ENCODE data around the gene SCYGR7. TPM values are rescaled to one million over a fixed set of nuclear protein-coding genes. Genes with fewer than 3 reads are reported as not detected.
"Not testable (repeated sequence)": the region's sequence is repeated elsewhere in the genome, so short reads cannot be mapped to it uniquely, and the experiment has no call there.

SCYGR7 gene
- total RNA-seq, 3 donors from 2014 or later (not counting 1 experiment from before 2014, with no cell fraction given) = not detected

DNA sequence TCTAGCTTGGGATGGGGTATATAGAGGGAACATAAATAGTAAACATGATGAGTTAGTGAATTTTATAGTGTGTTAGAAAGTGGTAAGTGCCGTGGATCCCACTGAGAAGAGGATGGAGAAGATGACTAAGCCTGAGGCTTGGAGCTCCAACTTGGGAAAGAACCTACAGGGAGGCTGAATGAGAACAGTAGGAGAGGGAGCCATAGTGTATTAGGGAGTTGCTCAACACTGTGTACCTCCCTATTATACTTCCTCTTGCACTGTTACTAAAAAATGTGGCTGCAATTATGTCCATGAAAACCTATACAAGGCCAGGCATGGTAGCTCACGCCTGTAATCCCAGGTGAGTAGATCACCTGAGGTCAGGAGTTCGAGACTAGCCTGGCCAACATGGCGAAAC is 7.5 kb upstream of the SCYGR7 start:
- no peak overlapping the region for H3K4me3 ChIP-seq (ENCODE audit: low read length)
- H3K4me1 ChIP-seq (ENCODE audit: control insufficient read depth, insufficient read depth, low read length) = no peaks in the 10 kb centered on the region
- no peak overlapping the region for H3K27ac ChIP-seq (ENCODE audit: low read length)
- Mint-ChIP-seq H3K4me1 (no peaks in the 10 kb centered on the region), H3K9me3 (no peaks in the 10 kb centered on the region), H3K27ac (no peak overlapping the region), H3K27me3 (ENCODE audit: low read depth in 2 of 2) (peaks cover 0 to 17% of the 10 kb centered on the region in 2 donors), H3K4me3 (no peak overlapping the region), H3K36me3 (no peaks in the 10 kb centered on the region)
- TF ChIP-seq, protein P1, sequence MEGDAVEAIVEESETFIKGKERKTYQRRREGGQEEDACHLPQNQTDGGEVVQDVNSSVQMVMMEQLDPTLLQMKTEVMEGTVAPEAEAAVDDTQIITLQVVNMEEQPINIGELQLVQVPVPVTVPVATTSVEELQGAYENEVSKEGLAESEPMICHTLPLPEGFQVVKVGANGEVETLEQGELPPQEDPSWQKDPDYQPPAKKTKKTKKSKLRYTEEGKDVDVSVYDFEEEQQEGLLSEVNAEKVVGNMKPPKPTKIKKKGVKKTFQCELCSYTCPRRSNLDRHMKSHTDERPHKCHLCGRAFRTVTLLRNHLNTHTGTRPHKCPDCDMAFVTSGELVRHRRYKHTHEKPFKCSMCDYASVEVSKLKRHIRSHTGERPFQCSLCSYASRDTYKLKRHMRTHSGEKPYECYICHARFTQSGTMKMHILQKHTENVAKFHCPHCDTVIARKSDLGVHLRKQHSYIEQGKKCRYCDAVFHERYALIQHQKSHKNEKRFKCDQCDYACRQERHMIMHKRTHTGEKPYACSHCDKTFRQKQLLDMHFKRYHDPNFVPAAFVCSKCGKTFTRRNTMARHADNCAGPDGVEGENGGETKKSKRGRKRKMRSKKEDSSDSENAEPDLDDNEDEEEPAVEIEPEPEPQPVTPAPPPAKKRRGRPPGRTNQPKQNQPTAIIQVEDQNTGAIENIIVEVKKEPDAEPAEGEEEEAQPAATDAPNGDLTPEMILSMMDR (IDR thresholded peaks at IDR 0.05) = no peak
- ATAC-seq (no peak), DNase-seq (no peak)
- no peaks in the 10 kb centered on the region for H3K9me3 ChIP-seq (ENCODE audit: control insufficient read depth, insufficient read depth, low read length)
- no peaks in the 10 kb centered on the region for H3K36me3 ChIP-seq (ENCODE audit: control insufficient read depth, insufficient read depth, low read length)
- H3K27me3 ChIP-seq (ENCODE audit: control insufficient read depth, insufficient read depth, low read length) = no peaks in the 10 kb centered on the region
- intact Hi-C loops (cut with micrococcal nuclease) = no loop called here
- 89% methylated on average over 4 of the region's 4 CpGs for WGBS (ENCODE audit: insufficient coverage)

DNA sequence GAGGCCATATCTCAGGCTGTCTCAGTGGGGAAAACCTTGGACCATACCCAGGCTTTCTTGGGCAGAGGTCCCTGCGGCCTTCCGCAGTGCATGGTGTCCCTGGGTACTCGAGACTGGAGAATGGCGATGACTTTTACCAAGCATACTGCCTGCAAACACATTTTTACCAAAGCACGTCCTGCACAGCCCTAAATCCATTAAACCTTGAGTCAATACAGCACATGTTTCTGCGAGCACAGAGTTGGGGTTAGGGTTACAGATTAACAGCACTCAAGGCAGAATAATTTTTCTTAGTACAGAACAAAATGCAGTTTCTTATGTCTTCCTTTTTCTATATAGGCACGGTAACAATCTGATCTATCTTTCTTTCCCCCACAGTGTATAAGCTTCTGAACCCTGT is 5.3 kb upstream of the SCYGR7 start:
- H3K4me3 ChIP-seq (ENCODE audit: low read length); H3K36me3 ChIP-seq (ENCODE audit: control insufficient read depth, insufficient read depth, low read length); H3K9me3 Mint-ChIP-seq; H3K4me3 Mint-ChIP-seq; H3K9me3 ChIP-seq (ENCODE audit: control insufficient read depth, insufficient read depth, low read length); H3K27me3 ChIP-seq (ENCODE audit: control insufficient read depth, insufficient read depth, low read length); H3K36me3 Mint-ChIP-seq; ATAC-seq; H3K4me1 ChIP-seq (ENCODE audit: control insufficient read depth, insufficient read depth, low read length); intact Hi-C loops (cut with micrococcal nuclease); H3K27ac ChIP-seq (ENCODE audit: low read length); H3K27ac Mint-ChIP-seq; DNase-seq; H3K4me1 Mint-ChIP-seq: not testable (repeated sequence)
- WGBS (ENCODE audit: insufficient coverage) = 96% methylated on average over 6 of the region's 7 CpGs
- H3K27me3 Mint-ChIP-seq (ENCODE audit: low read depth in 2 of 2) = peaks cover 0 to 11% of the 10 kb centered on the region in 2 donors

DNA sequence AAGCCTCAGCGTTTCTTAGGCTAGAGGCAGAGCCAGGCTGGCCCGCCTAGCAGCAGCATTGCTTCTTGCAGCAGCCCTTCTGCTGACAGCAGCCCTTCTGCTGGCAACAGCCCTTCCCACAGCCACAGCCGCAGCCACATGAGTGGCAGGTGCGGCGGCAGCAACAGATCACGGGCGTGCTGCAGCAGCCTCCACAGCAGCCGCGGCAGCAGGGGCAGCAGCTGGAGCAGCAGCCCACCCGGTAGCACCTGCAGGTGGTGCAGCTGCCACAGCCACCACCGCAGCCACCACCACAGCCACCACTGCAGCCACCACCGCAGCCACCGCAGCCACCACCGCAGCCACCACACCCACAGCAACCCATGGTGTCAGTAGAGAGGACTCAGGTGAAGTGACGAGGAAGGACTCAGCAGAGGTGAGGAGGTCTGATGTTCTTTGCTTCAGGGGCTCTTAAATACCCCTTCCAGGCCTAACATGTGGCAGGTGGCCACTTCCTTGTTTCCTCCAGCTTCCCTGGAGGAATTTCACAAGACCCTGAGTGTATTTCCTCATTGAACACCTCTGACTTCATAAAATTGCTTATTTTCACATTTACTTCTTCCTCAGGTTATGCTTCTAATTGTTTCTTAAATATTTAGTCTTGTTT is 3.6 kb upstream of the SCYGR7 start, which contains the start of gene SCYGR6:
Gene SCYGR6, minus strand, starts transcription at position 364 of the 646 bp plus-strand sequence. Its CDS starts 0 bp downstream, at position 364.
- H3K27me3 ChIP-seq (ENCODE audit: control insufficient read depth, insufficient read depth, low read length) = no peaks in the 10 kb centered on the region
- no peak within 1 kb of the TSS for H3K27ac ChIP-seq (ENCODE audit: low read length)
- TF ChIP-seq, protein P1 (IDR thresholded peaks at IDR 0.05) = no peak
- no peaks in the 10 kb centered on the region for H3K36me3 Mint-ChIP-seq
- DNase-seq (no peak), ATAC-seq (no peak)
- H3K27me3 Mint-ChIP-seq (ENCODE audit: low read depth in 2 of 2) = peaks cover 0 to 6% of the 10 kb centered on the region in 2 donors
- no peaks in the 10 kb centered on the region for H3K9me3 Mint-ChIP-seq
- H3K4me3 Mint-ChIP-seq = no peak within 1 kb of the TSS
- no peak within 1 kb of the TSS for H3K4me3 ChIP-seq (ENCODE audit: low read length)
- 93% methylated on average over 10 of the region's 15 CpGs for WGBS (ENCODE audit: insufficient coverage)
- intact Hi-C loops (cut with micrococcal nuclease) = no loop called here
- H3K27ac Mint-ChIP-seq = no peak within 1 kb of the TSS
- no peaks in the 10 kb centered on the region for H3K36me3 ChIP-seq (ENCODE audit: control insufficient read depth, insufficient read depth, low read length)
- H3K4me1 ChIP-seq (ENCODE audit: control insufficient read depth, insufficient read depth, low read length) = no peaks in the 10 kb centered on the region
- no peaks in the 10 kb centered on the region for H3K4me1 Mint-ChIP-seq
- no peaks in the 10 kb centered on the region for H3K9me3 ChIP-seq (ENCODE audit: control insufficient read depth, insufficient read depth, low read length)

DNA sequence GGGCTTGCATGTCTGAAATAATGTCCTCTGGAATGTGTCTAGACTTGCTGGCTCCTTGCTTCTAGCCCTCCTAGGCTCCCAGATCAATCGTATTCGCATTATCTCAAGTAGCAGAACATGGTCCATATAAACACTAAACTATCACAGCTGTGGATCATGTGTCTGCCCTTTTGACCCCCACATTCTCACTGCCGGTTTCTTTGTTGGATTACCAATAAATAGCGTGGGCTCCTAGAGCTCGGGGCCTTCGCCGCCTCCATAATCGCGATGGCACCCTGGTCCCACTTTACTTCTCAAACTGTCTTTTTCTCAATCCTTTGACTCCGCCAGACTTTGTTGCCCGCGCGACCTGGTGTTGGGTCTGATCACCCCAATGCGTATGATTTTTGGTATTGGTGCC is 11.2 kb downstream of the SCYGR7 start:
- Mint-ChIP-seq H3K27me3 (ENCODE audit: low read depth in 2 of 2) (peaks cover 0 to 7% of the 10 kb centered on the region in 2 donors), H3K9me3 (no peaks in the 10 kb centered on the region), H3K27ac (no peak overlapping the region), H3K4me1 (no peaks in the 10 kb centered on the region), H3K36me3 (no peaks in the 10 kb centered on the region), H3K4me3 (no peak overlapping the region)
- Histone ChIP-seq H3K4me3 (ENCODE audit: low read length) (no peak overlapping the region), H3K27ac (ENCODE audit: low read length) (no peak overlapping the region), H3K27me3 (ENCODE audit: control insufficient read depth, insufficient read depth, low read length) (no peaks in the 10 kb centered on the region), H3K36me3 (ENCODE audit: control insufficient read depth, insufficient read depth, low read length) (no peaks in the 10 kb centered on the region), H3K9me3 (ENCODE audit: control insufficient read depth, insufficient read depth, low read length) (no peaks in the 10 kb centered on the region), H3K4me1 (ENCODE audit: control insufficient read depth, insufficient read depth, low read length) (no peaks in the 10 kb centered on the region)
- DNase-seq (no peak), ATAC-seq (no peak)
- TF ChIP-seq, protein P1 (IDR thresholded peaks at IDR 0.05) = no peak
- intact Hi-C loops (cut with micrococcal nuclease) = no loop called here
- 96% methylated on average over 14 of the region's 14 CpGs for WGBS (ENCODE audit: insufficient coverage)

DNA sequence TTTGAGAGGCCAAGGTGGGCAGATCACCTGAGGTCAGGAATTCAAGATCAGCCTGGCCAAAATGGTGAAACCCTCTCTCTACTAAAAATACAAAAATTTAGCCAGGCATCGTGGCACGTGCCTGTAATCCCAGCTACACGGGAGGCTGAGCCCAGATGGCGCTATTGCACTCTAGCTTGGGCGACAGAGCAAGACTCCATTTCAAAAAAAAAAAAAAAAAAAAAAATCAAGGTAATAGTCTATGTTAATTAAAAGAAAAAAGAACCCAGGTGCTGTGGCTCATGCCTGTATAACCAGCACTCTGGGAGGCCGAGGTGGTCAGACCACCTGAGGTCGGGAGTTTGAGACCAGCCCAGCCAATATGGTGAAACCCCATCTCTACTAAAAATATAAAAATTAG is 12.6 kb downstream of the SCYGR7 start:
- not testable (repeated sequence) for H3K27me3 Mint-ChIP-seq (ENCODE audit: low read depth in 2 of 2)

More for the DNA sequence above, 12.6 kb downstream of the SCYGR7 start:
- 89% methylated on average over 5 of the region's 7 CpGs for WGBS (ENCODE audit: insufficient coverage)
- H3K4me1 ChIP-seq (ENCODE audit: control insufficient read depth, insufficient read depth, low read length); H3K27ac Mint-ChIP-seq; ATAC-seq; H3K4me3 Mint-ChIP-seq; H3K9me3 Mint-ChIP-seq; H3K27ac ChIP-seq (ENCODE audit: low read length); intact Hi-C loops (cut with micrococcal nuclease); H3K36me3 ChIP-seq (ENCODE audit: control insufficient read depth, insufficient read depth, low read length); H3K27me3 ChIP-seq (ENCODE audit: control insufficient read depth, insufficient read depth, low read length); H3K9me3 ChIP-seq (ENCODE audit: control insufficient read depth, insufficient read depth, low read length); H3K36me3 Mint-ChIP-seq; H3K4me3 ChIP-seq (ENCODE audit: low read length); H3K4me1 Mint-ChIP-seq: not testable (repeated sequence)
- peak in 1 of 2 donors; percentile 18 for DNase-seq
